ENCODE results near the gene PAMR1. TPM values are rescaled to one million over a fixed set of nuclear protein-coding genes. Genes with fewer than 3 reads are reported as not detected.

Gene PAMR1
- total and polyA plus RNA-seq, 2 donors from 2014 or later, result 2.2 to 2.4 TPM

GRCh38 chr11:35479731-35480130, 45.7 kb downstream of the PAMR1 start:
- no peak overlapping the region for H3K4me3 ChIP-seq (ENCODE audit: low read length in 3 of 3)
- no peaks in the 10 kb centered on the region for H3K4me1 ChIP-seq (ENCODE audit: control insufficient read depth in 2 of 3, insufficient read depth in 2 of 3, low read depth in 1 of 3, low read length in 3 of 3)
- TF ChIP-seq CTCF (IDR thresholded peaks at IDR 0.05; ENCODE audit: borderline replicate concordance, extremely low read depth, insufficient read depth), result no peak
- DNase-seq, result no peak
- no peak overlapping the region for H3K27ac ChIP-seq (ENCODE audit: low read depth in 2 of 2, low read length in 2 of 2)
- H3K27me3 ChIP-seq (ENCODE audit: control insufficient read depth, insufficient read depth, low read length), result no peaks in the 10 kb centered on the region
- no peak overlapping the region for H3K9ac ChIP-seq (ENCODE audit: low read length in 3 of 3)
- H3K36me3 ChIP-seq (ENCODE audit: control insufficient read depth in 2 of 3, insufficient read depth in 3 of 3, low read length in 3 of 3), result no peaks in the 10 kb centered on the region
- intact Hi-C loops (cut with DNase I), result no loop called here
- H3K9me3 ChIP-seq (ENCODE audit: control insufficient read depth in 2 of 3, insufficient read depth in 1 of 3, low read length in 3 of 3), result no peaks in the 10 kb centered on the region
- no peak for FAIRE-seq

- no peaks in the 10 kb centered on the region for H3K4me1 ChIP-seq (ENCODE audit: control insufficient read depth in 2 of 3, insufficient read depth in 2 of 3, low read depth in 1 of 3, low read length in 3 of 3)
- DNase-seq, result no peak
- no peak for TF ChIP-seq CTCF (IDR thresholded peaks at IDR 0.05; ENCODE audit: borderline replicate concordance, extremely low read depth, insufficient read depth)
- H3K27ac ChIP-seq (ENCODE audit: low read depth in 2 of 2, low read length in 2 of 2), result no peak overlapping the region
- intact Hi-C loops (cut with DNase I), result no loop called here
- no peak for FAIRE-seq
- no peaks in the 10 kb centered on the region for H3K9me3 ChIP-seq (ENCODE audit: control insufficient read depth in 2 of 3, insufficient read depth in 1 of 3, low read length in 3 of 3)
- H3K36me3 ChIP-seq (ENCODE audit: control insufficient read depth in 2 of 3, insufficient read depth in 3 of 3, low read length in 3 of 3), result no peaks in the 10 kb centered on the region
- no peak overlapping the region for H3K4me3 ChIP-seq (ENCODE audit: low read length in 3 of 3)
- H3K9ac ChIP-seq (ENCODE audit: low read length in 3 of 3), result no peak overlapping the region
- no peaks in the 10 kb centered on the region for H3K27me3 ChIP-seq (ENCODE audit: control insufficient read depth, insufficient read depth, low read length)
Measured at GRCh38 chr11:35478471-35479091, 46.8 kb downstream of the PAMR1 start.

- H3K4me1 ChIP-seq (ENCODE audit: control insufficient read depth in 2 of 3, insufficient read depth in 2 of 3, low read depth in 1 of 3, low read length in 3 of 3), result no peaks in the 10 kb centered on the region
- H3K4me3 ChIP-seq (ENCODE audit: low read length in 3 of 3), result no peak overlapping the region
- H3K9me3 ChIP-seq (ENCODE audit: control insufficient read depth in 2 of 3, insufficient read depth in 1 of 3, low read length in 3 of 3), result no peaks in the 10 kb centered on the region
- intact Hi-C loops (cut with DNase I), result no loop called here
- FAIRE-seq, result no peak
- no peak overlapping the region for H3K27ac ChIP-seq (ENCODE audit: low read depth in 2 of 2, low read length in 2 of 2)
- H3K9ac ChIP-seq (ENCODE audit: low read length in 3 of 3), result no peak overlapping the region
- no peaks in the 10 kb centered on the region for H3K36me3 ChIP-seq (ENCODE audit: control insufficient read depth in 2 of 3, insufficient read depth in 3 of 3, low read length in 3 of 3)
- DNase-seq, result no peak
- no peaks in the 10 kb centered on the region for H3K27me3 ChIP-seq (ENCODE audit: control insufficient read depth, insufficient read depth, low read length)
- TF ChIP-seq CTCF (IDR thresholded peaks at IDR 0.05; ENCODE audit: borderline replicate concordance, extremely low read depth, insufficient read depth), result no peak
Measured at GRCh38 chr11:35477901-35478300, 47.5 kb downstream of the PAMR1 start.

- intact Hi-C loops (cut with DNase I), result no loop called here
- Histone ChIP-seq H3K27ac (ENCODE audit: low read depth in 2 of 2, low read length in 2 of 2) (no peak overlapping the region), H3K4me1 (ENCODE audit: control insufficient read depth in 2 of 3, insufficient read depth in 2 of 3, low read depth in 1 of 3, low read length in 3 of 3) (no peaks in the 10 kb centered on the region), H3K9ac (ENCODE audit: low read length in 3 of 3) (no peak overlapping the region), H3K36me3 (ENCODE audit: control insufficient read depth in 2 of 3, insufficient read depth in 3 of 3, low read length in 3 of 3) (no peaks in the 10 kb centered on the region), H3K9me3 (ENCODE audit: control insufficient read depth in 2 of 3, insufficient read depth in 1 of 3, low read length in 3 of 3) (no peaks in the 10 kb centered on the region), H3K4me3 (ENCODE audit: low read length in 3 of 3) (no peak overlapping the region), H3K27me3 (ENCODE audit: control insufficient read depth, insufficient read depth, low read length) (no peaks in the 10 kb centered on the region)
- DNase-seq (no peak), FAIRE-seq (no peak)
- TF ChIP-seq CTCF (IDR thresholded peaks at IDR 0.05; ENCODE audit: borderline replicate concordance, extremely low read depth, insufficient read depth), result no peak
Measured at GRCh38 chr11:35474688-35475087, 50.7 kb downstream of the PAMR1 start.
